Activated CD8-positive, alpha-beta T cell treated with anti-CD3 and anti-CD28 coated beads for 36 hours (primary cell): ENCODE results near the gene CTBP2. TPM values are rescaled to one million over a fixed set of nuclear protein-coding genes. Genes with fewer than 3 reads are reported as not detected.
"Not testable (repeated sequence)": the region's sequence is repeated elsewhere in the genome, so short reads cannot be mapped to it uniquely, and the experiment has no call there.

ENCODE experiments used
- ATAC-seq: fragments of 200-7000 bp; cut with Tn5 transposase; one replicate; pipeline ENCODE4 v1.10.0; 2021; ENCODE audit warnings: mild to moderate bottlenecking, moderate library complexity
- CTCF ChIA-PET: fragments of 350-600 bp; sonication (Branson Sonifier 250); formaldehyde crosslinking; loops from one replicate; lab custom pipeline; 2021; ENCODE audit warnings: antibody characterized with exemption; lab: Charles Lee
- POLR2A ChIA-PET: fragments of 350-600 bp; sonication (Branson Sonifier 250); formaldehyde crosslinking; loops from one replicate; lab custom pipeline; 2021; ENCODE audit warnings: antibody characterized with exemption; lab: Charles Lee
- DNase-seq: peaks from one replicate; pipeline ENCODE4 v3.0.0-alpha.2; 2020
- H3K27ac Mint-ChIP-seq: one replicate; pipeline ENCODE4 v1.8.0; 2021; ENCODE audit warnings: mild to moderate bottlenecking, mixed read lengths
- H3K27me3 Mint-ChIP-seq: one replicate; pipeline ENCODE4 v1.8.0; 2021; ENCODE audit warnings: mixed read lengths
- H3K36me3 Mint-ChIP-seq: one replicate; pipeline ENCODE4 v1.8.0; 2021; ENCODE audit warnings: low read depth, mixed read lengths
- H3K4me1 Mint-ChIP-seq: one replicate; pipeline ENCODE4 v1.8.0; 2021; ENCODE audit warnings: low read depth, mixed read lengths
- H3K4me3 Mint-ChIP-seq: one replicate; pipeline ENCODE4 v1.8.0; 2021; ENCODE audit warnings: mild to moderate bottlenecking, moderate library complexity, mixed read lengths
- H3K9me3 Mint-ChIP-seq: one replicate; pipeline ENCODE4 v1.8.0; 2021; ENCODE audit warnings: mixed read lengths
- CTCF ChIP-seq: fragments of 200-600 bp; IDR thresholded peaks from one replicate; pipeline ENCODE4 v1.8.0; 2022; ENCODE audit warnings: antibody characterized with exemption, mild to moderate bottlenecking
- intact Hi-C: fragments of 100-400 bp; cut with micrococcal nuclease; formaldehyde crosslinking; loops from one replicate; pipeline ENCODE4 v1.10.0; 2022
- total RNA-seq, 2 experiments: library from RNA; stranded (reverse); gene quantifications; one replicate each; pipeline ENCODE4 v1.2.3, GENCODE V29; 2021

CTBP2 gene
- total RNA-seq, 2 experiments from 2014 or later: 0.60 to 0.88 TPM

GRCh38 chr10:125060826-125061556, 99.4 kb downstream of the CTBP2 start:
- Mint-ChIP-seq H3K36me3 (no peaks in the 10 kb centered on the region), H3K9me3 (no peaks in the 10 kb centered on the region), H3K27ac (no peak overlapping the region), H3K4me3 (no peak overlapping the region), H3K4me1 (peaks cover 15% of the 10 kb centered on the region), H3K27me3 (peaks cover 36% of the 10 kb centered on the region)
- ChIA-PET CTCF (interaction anchor here (0.8 to 5.0 kb wide), 3 partner anchors 14 to 42 kb away, joined by 3 to 32 read pairs (median 4); no protein-coding TSS in a partner anchor), POLR2A (no interaction called here)
- ATAC-seq (no peak), DNase-seq (peak; percentile 66)
- TF ChIP-seq CTCF: peak; percentile 67
- intact Hi-C loops: no loop called here

- ATAC-seq (no peak), DNase-seq (no peak)
- Mint-ChIP-seq H3K4me1 (peaks cover 14% of the 10 kb centered on the region), H3K27ac (no peak overlapping the region), H3K36me3 (no peaks in the 10 kb centered on the region), H3K9me3 (no peaks in the 10 kb centered on the region), H3K4me3 (no peak overlapping the region), H3K27me3 (peaks cover 36% of the 10 kb centered on the region)
- no peak for TF ChIP-seq CTCF
- intact Hi-C loops: no loop called here
- POLR2A ChIA-PET: no interaction called here
- CTCF ChIA-PET: interaction anchor here (5.0 kb wide), 1 partner anchor 13 kb away, joined by 32 read pairs; no protein-coding TSS in a partner anchor
Observed at GRCh38 chr10:125060482-125060825, 99.9 kb downstream of the CTBP2 start.

GRCh38 chr10:125060026-125060425, 100.3 kb downstream of the CTBP2 start:
- H3K4me1 Mint-ChIP-seq: peaks cover 9% of the 10 kb centered on the region
- DNase-seq (no peak), ATAC-seq (no peak)
- peaks cover 34% of the 10 kb centered on the region for H3K27me3 Mint-ChIP-seq
- H3K36me3 Mint-ChIP-seq: no peaks in the 10 kb centered on the region
- H3K4me3 Mint-ChIP-seq: no peak overlapping the region
- no peak overlapping the region for H3K27ac Mint-ChIP-seq
- H3K9me3 Mint-ChIP-seq: no peaks in the 10 kb centered on the region
- no peak for TF ChIP-seq CTCF
- CTCF ChIA-PET: interaction anchor here (5.0 kb wide), 1 partner anchor 13 kb away, joined by 32 read pairs; no protein-coding TSS in a partner anchor
- POLR2A ChIA-PET: no interaction called here
- intact Hi-C loops: no loop called here

GRCh38 chr10:125059348-125059747, 101.0 kb downstream of the CTBP2 start:
- POLR2A ChIA-PET, H3K4me1 Mint-ChIP-seq, intact Hi-C loops, H3K27ac Mint-ChIP-seq, H3K36me3 Mint-ChIP-seq, DNase-seq, H3K4me3 Mint-ChIP-seq, H3K9me3 Mint-ChIP-seq, ATAC-seq: not testable (repeated sequence)
- CTCF ChIA-PET: interaction anchor here (5.0 kb wide), 1 partner anchor 12 kb away, joined by 32 read pairs; no protein-coding TSS in a partner anchor
- peaks cover 34% of the 10 kb centered on the region for H3K27me3 Mint-ChIP-seq

GRCh38 chr10:125057158-125058001, 103.0 kb downstream of the CTBP2 start:
- ATAC-seq: peak; percentile 27
- H3K27ac Mint-ChIP-seq: no peak overlapping the region
- no peaks in the 10 kb centered on the region for H3K9me3 Mint-ChIP-seq
- peaks cover 31% of the 10 kb centered on the region for H3K27me3 Mint-ChIP-seq
- DNase-seq: peak; percentile 14
- H3K4me3 Mint-ChIP-seq: no peak overlapping the region
- H3K36me3 Mint-ChIP-seq: no peaks in the 10 kb centered on the region
- TF ChIP-seq CTCF: no peak
- ChIA-PET CTCF (interaction anchor here (0.9 to 1.4 kb wide), 2 partner anchors 9 to 12 kb away, joined by 3 to 10 read pairs; no protein-coding TSS in a partner anchor), POLR2A (no interaction called here)
- H3K4me1 Mint-ChIP-seq: no peaks in the 10 kb centered on the region
- intact Hi-C loops: no loop called here
